ENCODE measurements around the gene MYLK2. TPM values are rescaled to one million over a fixed set of nuclear protein-coding genes. Genes with fewer than 3 reads are reported as not detected.

The MYLK2 gene
- total RNA-seq, 4 donors from 2014 or later: 0.33 to 0.65 (median 0.52) TPM; not detected in 1

- 98% methylated on average over 4 of the region's 4 CpGs for WGBS
- no peaks in the 10 kb centered on the region for H3K36me3 ChIP-seq
- no peak overlapping the region for H3K4me3 ChIP-seq
- H3K27me3 ChIP-seq: no peaks in the 10 kb centered on the region
- no peaks in the 10 kb centered on the region for H3K9me3 ChIP-seq
- H3K27ac ChIP-seq (replicated peaks in 1 of 4): no peak overlapping the region
- TF ChIP-seq EP300 (IDR thresholded peaks at IDR 0.05) (no peak), CTCF (IDR thresholded peaks at IDR 0.05) (no peak), POLR2AphosphoS5 (IDR thresholded peaks at IDR 0.05) (no peak), POLR2A (IDR thresholded peaks at IDR 0.05; ENCODE audit: low read depth) (no peak)
- no peak for DNase-seq (ENCODE audit: extremely low spot score)
- no peaks in the 10 kb centered on the region for H3K4me1 ChIP-seq
- intact Hi-C loops (cut with DNase I): no loop called here
These were observed 37.2 kb upstream of the MYLK2 start for GRCh38 chr20:31781945-31782344.

GRCh38 chr20:31784354-31785044, 34.7 kb upstream of the MYLK2 start:
- Histone ChIP-seq H3K4me1 (no peaks in the 10 kb centered on the region), H3K27ac (replicated peaks in 1 of 4) (no peak overlapping the region), H3K9me3 (no peaks in the 10 kb centered on the region), H3K27me3 (no peaks in the 10 kb centered on the region), H3K4me3 (no peak overlapping the region), H3K36me3 (no peaks in the 10 kb centered on the region)
- intact Hi-C loops (cut with DNase I): no loop called here
- 97% methylated on average over 7 of the region's 7 CpGs for WGBS
- no peak for TF ChIP-seq POLR2AphosphoS5 (IDR thresholded peaks at IDR 0.05)
- TF ChIP-seq CTCF (IDR thresholded peaks at IDR 0.05): no peak
- TF ChIP-seq EP300 (IDR thresholded peaks at IDR 0.05): no peak
- TF ChIP-seq POLR2A (IDR thresholded peaks at IDR 0.05; ENCODE audit: low read depth): no peak
- no peak for DNase-seq (ENCODE audit: extremely low spot score)

- WGBS: 94% methylated on average over 3 of the region's 3 CpGs
- no peaks in the 10 kb centered on the region for H3K27me3 ChIP-seq
- no peak for DNase-seq (ENCODE audit: extremely low spot score)
- no peak overlapping the region for H3K27ac ChIP-seq (replicated peaks in 1 of 4)
- H3K4me3 ChIP-seq: no peak overlapping the region
- no peak for TF ChIP-seq CTCF (IDR thresholded peaks at IDR 0.05)
- TF ChIP-seq POLR2AphosphoS5 (IDR thresholded peaks at IDR 0.05): no peak
- no peak for TF ChIP-seq POLR2A (IDR thresholded peaks at IDR 0.05; ENCODE audit: low read depth)
- no peak for TF ChIP-seq EP300 (IDR thresholded peaks at IDR 0.05)
- no peaks in the 10 kb centered on the region for H3K4me1 ChIP-seq
- H3K36me3 ChIP-seq: no peaks in the 10 kb centered on the region
- no peaks in the 10 kb centered on the region for H3K9me3 ChIP-seq
- intact Hi-C loops (cut with DNase I): no loop called here
These were observed 34.1 kb upstream of the MYLK2 start for GRCh38 chr20:31785089-31785488.

GRCh38 chr20:31788578-31788977, 30.6 kb upstream of the MYLK2 start:
- H3K4me3 ChIP-seq: no peak overlapping the region
- no peak for DNase-seq (ENCODE audit: extremely low spot score)
- no peak overlapping the region for H3K27ac ChIP-seq (replicated peaks in 1 of 4)
- WGBS: 84% methylated on average over 3 of the region's 3 CpGs
- intact Hi-C loops (cut with DNase I): no loop called here
- H3K4me1 ChIP-seq: no peaks in the 10 kb centered on the region
- H3K9me3 ChIP-seq: no peaks in the 10 kb centered on the region
- TF ChIP-seq EP300 (IDR thresholded peaks at IDR 0.05): no peak
- TF ChIP-seq POLR2A (IDR thresholded peaks at IDR 0.05; ENCODE audit: low read depth): no peak
- no peak for TF ChIP-seq POLR2AphosphoS5 (IDR thresholded peaks at IDR 0.05)
- no peak for TF ChIP-seq CTCF (IDR thresholded peaks at IDR 0.05)
- H3K27me3 ChIP-seq: no peaks in the 10 kb centered on the region
- no peaks in the 10 kb centered on the region for H3K36me3 ChIP-seq

- intact Hi-C loops (cut with DNase I): no loop called here
- H3K4me3 ChIP-seq: no peak overlapping the region
These were observed 28.8 kb upstream of the MYLK2 start for GRCh38 chr20:31790401-31790800.

More at GRCh38 chr20:31790401-31790800, 28.8 kb upstream of the MYLK2 start:
- Histone ChIP-seq H3K36me3 (no peaks in the 10 kb centered on the region), H3K9me3 (no peaks in the 10 kb centered on the region), H3K4me1 (no peaks in the 10 kb centered on the region), H3K27me3 (no peaks in the 10 kb centered on the region), H3K27ac (replicated peaks in 1 of 4) (no peak overlapping the region)
- WGBS: 86% methylated on average over 3 of the region's 3 CpGs
- no peak for TF ChIP-seq POLR2AphosphoS5 (IDR thresholded peaks at IDR 0.05)
- TF ChIP-seq EP300 (IDR thresholded peaks at IDR 0.05): no peak
- no peak for TF ChIP-seq POLR2A (IDR thresholded peaks at IDR 0.05; ENCODE audit: low read depth)
- TF ChIP-seq CTCF (IDR thresholded peaks at IDR 0.05): no peak
- DNase-seq (ENCODE audit: extremely low spot score): no peak

Data from esophagus muscularis mucosa (tissue), 4 donors.